Measurements from ENCODE around the gene NDUFC2. TPM values are rescaled to one million over a fixed set of nuclear protein-coding genes. Genes with fewer than 3 reads are reported as not detected.

The NDUFC2 gene
- total and polyA plus RNA-seq, 2 of the 13 experiments (the other 11 are each of a cell fraction or from before 2014, with no cell fraction given): 256 to 363 TPM

- no peak for TF ChIP-seq ZFYVE20 (CRISPR knock-in tag; IDR thresholded peaks at IDR 0.05; ENCODE audit: borderline replicate concordance, low read depth)
- no peak for TF ChIP-seq ZNF574 (CRISPR knock-in tag; IDR thresholded peaks at IDR 0.05)
- TF ChIP-seq ATF3 (CRISPR knock-in tag; IDR thresholded peaks at IDR 0.05): no peak
- no peak for TF ChIP-seq ZNF331 (CRISPR knock-in tag; IDR thresholded peaks at IDR 0.05)
- TF ChIP-seq ZNF687 (CRISPR knock-in tag; IDR thresholded peaks at IDR 0.05): peak; percentile 79
- no peak for TF ChIP-seq TBX2 (CRISPR knock-in tag; IDR thresholded peaks at IDR 0.05; ENCODE audit: borderline replicate concordance)
- no peak for TF ChIP-seq ZNF597 (CRISPR knock-in tag; IDR thresholded peaks at IDR 0.05)
- TF ChIP-seq TRIM22 (IDR thresholded peaks at IDR 0.05): no peak
- no peak for TF ChIP-seq RARG (CRISPR knock-in tag; IDR thresholded peaks at IDR 0.05; ENCODE audit: low read depth)
- TF ChIP-seq MTA3 (CRISPR knock-in tag; IDR thresholded peaks at IDR 0.05): no peak
- TF ChIP-seq ZNF407 (CRISPR knock-in tag; IDR thresholded peaks at IDR 0.05; ENCODE audit: not compliant biosample characterization): no peak
Measured at GRCh38 chr11:78037056-78037455, 42.6 kb downstream of the NDUFC2 start (continued).
